Tibial nerve (tissue), 4 donors: ENCODE results near the gene MORC4. TPM values are rescaled to one million over a fixed set of nuclear protein-coding genes. Genes with fewer than 3 reads are reported as not detected.
"Not testable (repeated sequence)": the region's sequence is repeated elsewhere in the genome, so short reads cannot be mapped to it uniquely, and the experiment has no call there.

Experiments used
- DNase-seq, 2 donors: peaks; one replicate each; pipeline ENCODE4 v3.0.0-alpha.2; 2019; ENCODE audit warnings: low spot score in 2 of 2
- H3K27ac ChIP-seq, 4 donors: fragments of 200-600 bp; sonication (generic) in 3 of 4; one replicate each; pipeline ENCODE4 v1.5.1; 2017 to 2019; ENCODE audit warnings: mild to moderate bottlenecking in 1 of 4
- H3K27me3 ChIP-seq, 2 donors: fragments of 200-600 bp; sonication (generic) in 1 of 2; one replicate each; pipeline versions ENCODE4 v1.5.1 to v1.6.0; 2017 to 2019
- H3K36me3 ChIP-seq, 3 donors: fragments of 200-600 bp; sonication (generic); one replicate each; pipeline ENCODE4 v1.5.1; 2018 to 2019
- H3K4me1 ChIP-seq, 4 donors: fragments of 200-600 bp; sonication (generic) in 3 of 4; one replicate each; pipeline ENCODE4 v1.5.1; 2017 to 2019
- H3K4me3 ChIP-seq, 4 donors: fragments of 200-600 bp; sonication (generic) in 3 of 4; one replicate each; pipeline ENCODE4 v1.5.1; 2017 to 2019; ENCODE audit warnings: mild to moderate bottlenecking in 1 of 4, moderate library complexity in 1 of 4
- H3K9me3 ChIP-seq, 4 donors: fragments of 200-600 bp; sonication (generic) in 3 of 4; one replicate each; pipeline ENCODE4 v1.5.1; 2017 to 2019
- EP300 ChIP-seq, 2 donors: sonication (generic); formaldehyde crosslinking; IDR thresholded peaks; one replicate each; pipeline ENCODE4 v1.6.1; 2017; ENCODE audit warnings: antibody characterized with exemption in 2 of 2, mild to moderate bottlenecking in 1 of 2
- POLR2A ChIP-seq, 2 donors: fragments of 450-650 bp; IDR thresholded peaks; one replicate each; pipeline ENCODE4 v1.6.1; 2017; ENCODE audit warnings: antibody characterized with exemption in 2 of 2, mild to moderate bottlenecking in 2 of 2, moderate library complexity in 2 of 2
- WGBS, 2 donors: methylation state at CpG; one replicate each; pipeline ENCODE4 v1.1.5; 2018; 5-methylcytosine and 5-hydroxymethylcytosine counted together
- total RNA-seq, 4 donors: library from RNA; depleted of rRNA; stranded (reverse); fragments of >200 nt; gene quantifications; one replicate each; pipeline ENCODE4 v1.1.0, GENCODE V29; 2016
- TF ChIP-seq, protein P1 (sequence below), 5 experiments: fragments of 200-600 bp in 3 of 5; fragments of 450-650 bp in 2 of 5; sonication (generic) in 3 of 5; IDR thresholded peaks; one replicate each; pipeline ENCODE4 v1.5.1; 2016 to 2019; ENCODE audit warnings: antibody characterized with exemption in 5 of 5, mild to moderate bottlenecking in 3 of 5, moderate library complexity in 2 of 5

Gene MORC4
- total RNA-seq, 4 donors from 2014 or later: 14.1 to 27.1 (median 21.6) TPM

GRCh38 chrX:106980952-106981626 lies 18.9 kb downstream of the MORC4 start:
- Histone ChIP-seq H3K27me3 (no peaks in the 10 kb centered on the region), H3K4me1 (no peaks in the 10 kb centered on the region), H3K36me3 (no peaks in the 10 kb centered on the region), H3K4me3 (no peak overlapping the region), H3K9me3 (no peaks in the 10 kb centered on the region), H3K27ac (no peak overlapping the region)
- 80 to 94% methylated on average over 6 of the region's 6 CpGs for WGBS, 2 donors
- TF ChIP-seq POLR2A (IDR thresholded peaks at IDR 0.05) (no peak), EP300 (IDR thresholded peaks at IDR 0.05) (no peak)
- TF ChIP-seq, protein P1, sequence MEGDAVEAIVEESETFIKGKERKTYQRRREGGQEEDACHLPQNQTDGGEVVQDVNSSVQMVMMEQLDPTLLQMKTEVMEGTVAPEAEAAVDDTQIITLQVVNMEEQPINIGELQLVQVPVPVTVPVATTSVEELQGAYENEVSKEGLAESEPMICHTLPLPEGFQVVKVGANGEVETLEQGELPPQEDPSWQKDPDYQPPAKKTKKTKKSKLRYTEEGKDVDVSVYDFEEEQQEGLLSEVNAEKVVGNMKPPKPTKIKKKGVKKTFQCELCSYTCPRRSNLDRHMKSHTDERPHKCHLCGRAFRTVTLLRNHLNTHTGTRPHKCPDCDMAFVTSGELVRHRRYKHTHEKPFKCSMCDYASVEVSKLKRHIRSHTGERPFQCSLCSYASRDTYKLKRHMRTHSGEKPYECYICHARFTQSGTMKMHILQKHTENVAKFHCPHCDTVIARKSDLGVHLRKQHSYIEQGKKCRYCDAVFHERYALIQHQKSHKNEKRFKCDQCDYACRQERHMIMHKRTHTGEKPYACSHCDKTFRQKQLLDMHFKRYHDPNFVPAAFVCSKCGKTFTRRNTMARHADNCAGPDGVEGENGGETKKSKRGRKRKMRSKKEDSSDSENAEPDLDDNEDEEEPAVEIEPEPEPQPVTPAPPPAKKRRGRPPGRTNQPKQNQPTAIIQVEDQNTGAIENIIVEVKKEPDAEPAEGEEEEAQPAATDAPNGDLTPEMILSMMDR (IDR thresholded peaks at IDR 0.05): no peak
- no peak for DNase-seq

DNA sequence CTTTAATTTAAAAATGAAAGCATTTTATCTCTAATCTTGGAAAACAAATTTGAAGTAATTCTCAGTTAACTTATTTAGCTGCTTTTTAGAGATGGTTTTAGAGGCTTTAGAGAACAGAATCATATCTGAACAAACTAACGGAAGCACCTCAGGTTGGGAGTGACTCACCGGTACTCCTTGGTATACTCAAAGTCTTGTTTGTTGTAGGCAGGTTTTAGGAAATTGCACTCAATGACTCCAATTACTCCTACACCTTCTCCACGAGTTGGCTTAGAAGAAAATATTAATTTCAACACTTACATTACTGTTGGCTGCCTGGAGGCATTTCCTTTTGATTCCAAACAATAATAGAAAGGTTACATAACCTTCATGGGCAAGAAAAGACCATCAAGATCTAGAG lies 23.6 kb downstream of the MORC4 start:
- Histone ChIP-seq H3K27me3 (no peaks in the 10 kb centered on the region), H3K36me3 (no peaks in the 10 kb centered on the region), H3K9me3 (no peaks in the 10 kb centered on the region), H3K4me1 (no peaks in the 10 kb centered on the region), H3K27ac (no peak overlapping the region), H3K4me3 (no peak overlapping the region)
- no peak for DNase-seq
- 70 to 77% methylated on average over 3 of the region's 3 CpGs for WGBS, 2 donors
- TF ChIP-seq EP300 (IDR thresholded peaks at IDR 0.05) (no peak), POLR2A (IDR thresholded peaks at IDR 0.05) (no peak)
- TF ChIP-seq, protein P1 (IDR thresholded peaks at IDR 0.05): no peak

DNA sequence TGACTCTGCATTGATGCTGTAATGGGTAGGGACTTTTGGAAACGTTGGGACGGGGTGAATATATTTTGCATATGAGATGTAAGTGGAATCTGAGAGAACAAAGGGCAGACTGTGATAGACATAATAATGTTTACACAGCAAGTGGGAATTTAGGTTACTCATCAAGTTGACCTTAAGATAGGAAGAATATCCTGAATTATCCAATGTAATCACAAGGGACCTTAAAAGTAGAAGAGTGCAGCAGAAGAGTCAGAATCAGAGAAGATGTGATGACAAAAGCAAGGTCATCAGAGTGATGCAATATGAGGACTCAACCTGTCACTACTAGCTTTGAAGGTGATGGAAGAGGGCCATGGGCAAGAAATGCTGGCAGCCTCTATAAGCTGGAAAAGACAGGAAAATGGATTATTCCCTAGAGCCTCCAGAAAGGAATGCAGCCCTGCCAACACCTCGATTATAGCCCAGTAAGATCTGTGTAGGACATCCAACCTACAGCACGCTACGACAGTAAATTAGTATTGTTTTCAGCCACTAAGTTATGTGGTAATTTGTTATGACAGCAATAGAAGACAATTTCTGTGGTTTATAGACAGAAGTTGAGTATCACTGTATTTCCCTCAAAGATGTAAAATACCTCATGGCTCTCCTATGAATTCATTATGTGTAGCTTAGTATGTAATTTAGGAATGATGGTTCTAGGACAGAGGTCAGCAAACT lies 26.4 kb downstream of the MORC4 start:
- 59 to 69% methylated on average over 5 of the region's 5 CpGs for WGBS, 2 donors

DNA sequence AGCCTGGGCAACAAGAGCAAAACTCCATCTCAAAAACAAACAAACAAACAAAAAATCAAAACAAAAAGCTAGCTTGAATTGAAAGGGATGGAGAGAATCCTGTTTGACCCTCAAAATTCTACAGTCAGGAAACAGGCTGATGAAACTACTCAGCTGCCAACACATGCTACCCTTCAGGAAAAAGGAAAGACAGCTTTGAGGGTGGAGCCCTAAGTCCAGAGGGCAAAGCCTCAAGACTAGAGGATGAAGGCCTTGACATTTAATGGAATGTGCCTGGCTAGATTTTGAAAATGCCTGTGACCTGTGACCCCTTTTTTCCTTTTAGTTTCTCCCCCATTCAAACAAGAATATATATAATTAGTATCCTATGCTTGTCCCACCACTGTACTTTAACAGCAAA lies 27.1 kb downstream of the MORC4 start:
- no peak overlapping the region for H3K27ac ChIP-seq
- no peaks in the 10 kb centered on the region for H3K36me3 ChIP-seq
- DNase-seq: no peak
- no peaks in the 10 kb centered on the region for H3K9me3 ChIP-seq
- TF ChIP-seq, protein P1 (IDR thresholded peaks at IDR 0.05): no peak
- TF ChIP-seq POLR2A (IDR thresholded peaks at IDR 0.05) (no peak), EP300 (IDR thresholded peaks at IDR 0.05) (no peak)
- H3K27me3 ChIP-seq: no peaks in the 10 kb centered on the region
- H3K4me1 ChIP-seq: no peaks in the 10 kb centered on the region
- no peak overlapping the region for H3K4me3 ChIP-seq

More for the DNA sequence above, 26.4 kb downstream of the MORC4 start:
- no peaks in the 10 kb centered on the region for H3K27me3 ChIP-seq
- no peak for TF ChIP-seq EP300 (IDR thresholded peaks at IDR 0.05)
- no peak for TF ChIP-seq POLR2A (IDR thresholded peaks at IDR 0.05)
- TF ChIP-seq, protein P1 (IDR thresholded peaks at IDR 0.05): no peak
- no peak overlapping the region for H3K4me3 ChIP-seq
- no peak for DNase-seq
- H3K36me3 ChIP-seq: no peaks in the 10 kb centered on the region
- no peaks in the 10 kb centered on the region for H3K4me1 ChIP-seq
- no peaks in the 10 kb centered on the region for H3K9me3 ChIP-seq
- H3K27ac ChIP-seq: no peak overlapping the region

DNA sequence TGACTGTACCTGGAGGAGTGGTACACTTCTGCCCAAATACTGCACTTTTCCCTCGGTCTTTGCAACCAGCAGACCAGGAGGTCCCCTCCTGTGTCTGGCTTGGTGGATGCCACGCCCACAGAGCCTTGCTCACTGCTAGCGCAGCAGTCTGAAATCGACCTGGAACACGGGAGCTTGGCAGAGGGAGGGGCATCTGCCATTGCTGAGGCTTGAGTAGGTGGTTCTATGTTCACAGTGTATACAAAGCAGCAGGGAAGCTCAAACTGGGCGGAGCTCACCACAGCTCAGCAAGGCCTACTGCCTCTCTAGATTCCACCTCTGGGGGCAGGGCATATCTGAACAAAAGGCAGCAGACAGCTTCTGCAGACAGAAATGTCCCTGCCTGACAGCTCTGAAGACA lies 33.5 kb downstream of the MORC4 start:
- H3K9me3 ChIP-seq, H3K4me3 ChIP-seq, H3K27ac ChIP-seq, H3K4me1 ChIP-seq, DNase-seq: not testable (repeated sequence)
- Histone ChIP-seq H3K36me3 (peaks cover 0 to 22% (median 0%) of the 10 kb centered on the region in 3 donors), H3K27me3 (peaks cover 0 to 17% of the 10 kb centered on the region in 2 donors)
- 79 to 88% methylated on average over 1 to 6 of the region's 6 CpGs for WGBS, 2 donors
